Hippocampal formation (tissue), 2 donors: Measurements from ENCODE around the gene GPATCH3.
A peak's percentile ranks its signal among the peaks of the same experiment; 100 is the strongest.
"Not testable (repeated sequence)": the region's sequence is repeated elsewhere in the genome, so short reads cannot be mapped to it uniquely, and the experiment has no call there.

Experiments used
- DNase-seq, 2 donors: peaks; one replicate each; lab custom pipeline; 2025; lab: John Stamatoyannopoulos, UW

Gene GPATCH3

DNA sequence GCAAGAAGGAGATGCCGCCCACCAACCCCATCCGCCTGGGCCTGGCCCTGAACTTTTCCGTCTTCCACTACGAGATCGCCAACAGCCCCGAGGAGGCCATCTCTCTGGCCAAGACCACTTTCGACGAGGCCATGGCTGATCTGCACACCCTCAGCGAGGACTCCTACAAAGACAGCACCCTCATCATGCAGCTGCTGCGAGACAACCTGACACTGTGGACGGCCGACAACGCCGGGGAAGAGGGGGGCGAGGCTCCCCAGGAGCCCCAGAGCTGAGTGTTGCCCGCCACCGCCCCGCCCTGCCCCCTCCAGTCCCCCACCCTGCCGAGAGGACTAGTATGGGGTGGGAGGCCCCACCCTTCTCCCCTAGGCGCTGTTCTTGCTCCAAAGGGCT lies 36.6 kb downstream of the GPATCH3 start:
- no peak for DNase-seq

- no peak for DNase-seq
These were observed 37.2 kb downstream of the GPATCH3 start, which contains the start of gene SFN for GRCh38 chr1:26862781-26863684. Gene SFN, plus strand, starts transcription at chr1:26863149. Its CDS starts 64 bp downstream, at chr1:26863213.

GRCh38 chr1:26861889-26862378 lies 38.3 kb downstream of the GPATCH3 start:
- DNase-seq, result no peak

DNA sequence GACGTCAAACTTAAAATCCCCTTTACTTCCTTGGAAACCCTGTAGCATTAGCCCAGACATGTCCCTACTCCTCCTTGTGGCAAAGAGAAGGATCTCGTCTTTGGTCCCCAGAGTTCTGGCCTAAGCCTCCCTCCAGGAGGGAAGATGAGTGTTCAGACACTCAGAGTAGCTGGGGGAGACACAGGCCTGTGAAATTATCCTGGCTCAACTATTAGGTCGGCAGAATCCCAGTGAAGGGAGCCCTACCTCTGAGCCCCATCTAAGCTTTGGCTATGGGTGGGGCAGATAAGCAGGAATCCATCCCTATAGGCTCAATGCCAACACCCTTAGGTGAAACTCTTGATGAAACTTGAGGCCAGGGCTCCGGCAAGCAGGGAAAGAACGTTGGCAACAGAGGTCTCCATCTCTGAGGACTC lies 39.0 kb downstream of the GPATCH3 start:
- no peak for DNase-seq

- DNase-seq, result no peak
These were observed 41.2 kb downstream of the GPATCH3 start for GRCh38 chr1:26858891-26859640.

- DNase-seq, result no peak
These were observed 42.1 kb downstream of the GPATCH3 start for GRCh38 chr1:26858160-26858559.

DNA sequence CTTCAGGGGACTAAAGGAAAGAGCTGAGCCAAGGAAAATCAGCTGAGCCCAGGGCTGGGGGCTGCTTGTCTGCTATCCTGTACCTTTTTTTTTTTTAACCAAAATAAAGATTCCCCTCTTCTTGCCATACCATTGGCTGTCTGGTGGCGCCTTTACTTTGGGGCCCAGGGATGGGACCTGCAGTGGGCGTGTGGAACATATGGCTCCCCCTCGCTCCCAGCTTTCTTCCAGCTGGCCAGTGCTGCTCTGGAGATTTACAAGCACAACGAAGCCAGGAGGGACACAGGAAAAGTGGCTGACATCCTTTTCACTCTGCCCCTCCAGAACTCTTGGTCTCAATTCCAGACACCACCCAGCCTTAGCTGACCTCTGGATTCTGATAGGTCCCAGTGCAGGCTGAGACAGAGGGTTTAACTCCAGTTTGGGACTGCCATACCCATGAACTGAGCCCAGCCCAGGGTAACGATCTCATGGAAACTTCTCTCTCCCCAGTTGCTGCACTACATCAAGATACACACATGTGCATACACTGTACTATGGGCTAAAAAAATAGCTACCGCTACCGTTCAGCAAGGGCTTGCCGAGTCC lies 42.7 kb downstream of the GPATCH3 start:
- no peak for DNase-seq

DNA sequence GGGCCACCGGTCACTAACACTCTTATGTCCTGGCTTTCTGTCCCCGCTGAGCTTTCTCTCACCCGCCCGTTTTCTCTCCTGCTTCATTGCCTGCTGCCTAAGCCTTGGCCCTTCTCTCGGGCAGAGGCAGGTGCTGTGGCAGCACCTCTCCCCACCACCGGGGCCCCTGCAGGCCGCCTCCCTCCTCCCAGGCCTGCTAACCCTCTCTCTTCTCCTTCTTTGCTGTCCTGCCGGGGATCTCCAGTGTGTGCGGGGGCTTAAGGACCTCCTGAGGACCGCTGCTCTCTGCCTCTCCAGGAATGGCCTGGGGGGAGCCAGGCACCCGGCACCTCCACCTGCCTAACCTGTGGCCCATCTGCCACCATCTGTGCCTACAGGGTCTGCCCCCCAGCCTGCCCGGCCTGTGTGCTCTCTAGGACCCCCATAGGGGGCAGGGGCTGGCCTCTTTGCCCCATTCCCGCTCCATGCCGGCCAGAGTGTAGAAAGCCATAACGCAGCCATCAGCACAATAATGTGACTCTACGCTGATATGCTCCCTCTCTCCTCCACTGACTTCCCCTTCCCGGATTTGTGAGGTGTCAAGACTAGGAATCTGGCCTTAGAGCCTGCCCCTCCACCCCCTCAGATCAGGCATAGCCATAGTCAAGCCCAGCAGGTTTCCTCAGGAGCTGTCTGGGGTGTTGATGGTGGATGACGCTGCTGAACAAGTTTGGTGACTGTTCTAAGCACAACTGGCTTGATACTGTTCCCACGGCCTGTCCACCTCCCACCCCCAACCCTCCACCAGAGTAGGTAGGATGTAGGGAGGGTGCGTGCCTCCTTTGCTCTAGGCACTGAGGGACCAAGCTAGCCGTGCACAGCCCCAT lies 43.4 kb downstream of the GPATCH3 start:
- DNase-seq, result no peak

DNA sequence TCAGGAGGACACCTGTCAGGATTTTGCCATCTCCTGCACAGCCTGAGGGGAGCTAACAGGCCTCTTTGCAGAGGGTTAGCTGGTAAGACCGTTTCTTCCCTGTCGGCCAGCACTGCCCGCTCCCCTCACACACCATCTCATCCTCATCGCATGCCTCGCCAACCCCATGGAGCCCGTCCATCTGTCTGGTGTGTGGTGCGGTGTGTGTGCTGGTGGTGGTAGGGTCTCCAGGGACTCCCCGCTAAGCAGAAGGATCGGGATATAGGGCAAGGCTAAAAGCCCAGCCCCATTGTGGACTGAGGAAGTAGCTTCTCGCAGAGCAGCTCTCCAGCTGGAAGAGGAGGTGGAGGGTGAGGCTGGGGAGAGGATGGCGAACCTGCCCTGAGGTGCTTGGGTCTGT lies 44.1 kb downstream of the GPATCH3 start:
- DNase-seq, result no peak

- no peak for DNase-seq
These were observed 44.6 kb downstream of the GPATCH3 start for GRCh38 chr1:26855636-26856035.

DNA sequence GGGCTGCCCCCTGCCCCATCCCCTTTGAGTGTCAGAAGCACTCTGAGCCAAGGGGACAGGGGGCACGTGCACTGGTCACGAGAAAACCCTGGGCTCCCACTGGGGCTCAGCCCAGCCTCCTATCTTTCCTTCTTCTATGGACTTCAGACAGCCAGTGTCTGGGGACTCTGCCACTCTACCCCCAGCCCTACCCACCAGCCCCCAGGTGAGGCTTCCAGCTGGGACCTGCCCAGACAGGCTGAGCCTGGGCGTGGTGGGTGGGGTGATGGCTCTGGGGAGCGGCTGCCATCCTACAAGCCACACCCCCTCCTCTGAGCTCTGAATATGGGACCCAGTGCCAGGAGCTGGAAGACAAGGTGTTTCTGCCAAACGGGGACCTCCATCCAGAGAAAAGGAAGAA lies 45.4 kb downstream of the GPATCH3 start:
- no peak for DNase-seq

GRCh38 chr1:26853600-26853999 lies 46.7 kb downstream of the GPATCH3 start:
- DNase-seq, result no peak

DNA sequence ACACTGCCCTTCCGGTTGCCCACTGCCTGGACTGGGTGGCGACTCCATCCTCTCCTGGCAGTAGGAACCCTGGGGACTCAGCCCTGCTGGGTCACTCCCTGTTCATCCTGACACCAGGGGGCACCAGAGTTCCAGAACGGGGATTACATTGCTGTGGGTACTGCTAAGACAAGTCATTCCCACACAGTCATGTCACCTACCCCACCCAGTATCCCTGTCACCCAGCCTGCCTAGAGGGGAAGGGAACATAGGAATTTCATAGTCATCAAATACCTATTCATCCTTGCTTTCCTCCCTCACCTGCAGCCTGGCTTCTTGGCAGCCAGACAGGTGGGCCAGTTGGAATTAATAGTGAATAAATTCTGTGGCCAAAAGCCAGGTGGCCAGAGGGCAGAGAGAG lies 47.1 kb downstream of the GPATCH3 start:
- peak in 1 of 2 donors; percentile 74 for DNase-seq

DNA sequence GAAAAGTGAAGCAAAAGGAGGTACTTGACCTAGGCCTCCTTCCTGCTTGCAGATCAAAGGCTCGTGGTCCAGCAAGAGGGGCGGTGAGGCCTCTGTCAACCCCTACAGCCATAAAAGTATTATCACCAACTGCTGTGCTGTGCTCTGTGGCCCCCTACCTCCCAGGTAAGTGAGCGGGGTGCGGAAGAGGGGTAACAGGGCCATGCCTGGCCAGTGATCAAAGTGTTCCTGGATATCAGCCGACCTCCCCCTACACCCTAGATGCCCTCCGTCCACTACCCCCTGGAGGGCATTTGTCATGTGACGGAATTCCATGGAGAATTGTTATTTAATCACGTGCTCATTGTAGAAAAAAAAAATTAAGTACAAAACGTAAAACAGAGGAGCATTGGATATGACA lies 47.6 kb downstream of the GPATCH3 start:
- no peak for DNase-seq

DNA sequence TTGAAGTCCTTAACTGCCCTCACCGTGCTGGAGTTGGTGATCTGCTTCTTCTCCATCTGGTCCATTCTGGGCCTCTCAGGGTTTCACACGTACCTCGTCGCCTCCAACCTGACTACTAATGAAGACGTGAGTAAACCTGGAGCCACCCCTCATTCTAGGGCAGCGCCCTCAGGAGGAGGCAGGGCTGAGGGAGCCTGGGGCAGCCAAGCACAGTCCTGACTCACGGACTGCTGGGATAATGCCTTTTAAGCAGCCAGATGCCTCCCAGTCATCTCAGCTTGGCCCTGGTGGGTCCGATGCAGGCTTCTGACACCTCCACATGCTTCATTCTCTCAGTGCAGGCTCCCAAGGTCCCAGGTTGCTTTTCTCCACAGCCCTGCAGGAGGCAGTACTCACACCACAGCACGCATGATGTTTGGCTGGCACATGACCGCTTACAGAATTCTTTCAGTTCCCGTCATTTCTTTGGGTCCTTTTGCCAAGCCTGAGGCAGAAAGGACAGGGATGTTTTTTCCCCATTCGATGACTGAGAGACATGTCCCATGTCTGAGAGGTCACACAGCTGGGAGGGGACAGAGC lies 49.1 kb downstream of the GPATCH3 start:
- no peak for DNase-seq

DNA sequence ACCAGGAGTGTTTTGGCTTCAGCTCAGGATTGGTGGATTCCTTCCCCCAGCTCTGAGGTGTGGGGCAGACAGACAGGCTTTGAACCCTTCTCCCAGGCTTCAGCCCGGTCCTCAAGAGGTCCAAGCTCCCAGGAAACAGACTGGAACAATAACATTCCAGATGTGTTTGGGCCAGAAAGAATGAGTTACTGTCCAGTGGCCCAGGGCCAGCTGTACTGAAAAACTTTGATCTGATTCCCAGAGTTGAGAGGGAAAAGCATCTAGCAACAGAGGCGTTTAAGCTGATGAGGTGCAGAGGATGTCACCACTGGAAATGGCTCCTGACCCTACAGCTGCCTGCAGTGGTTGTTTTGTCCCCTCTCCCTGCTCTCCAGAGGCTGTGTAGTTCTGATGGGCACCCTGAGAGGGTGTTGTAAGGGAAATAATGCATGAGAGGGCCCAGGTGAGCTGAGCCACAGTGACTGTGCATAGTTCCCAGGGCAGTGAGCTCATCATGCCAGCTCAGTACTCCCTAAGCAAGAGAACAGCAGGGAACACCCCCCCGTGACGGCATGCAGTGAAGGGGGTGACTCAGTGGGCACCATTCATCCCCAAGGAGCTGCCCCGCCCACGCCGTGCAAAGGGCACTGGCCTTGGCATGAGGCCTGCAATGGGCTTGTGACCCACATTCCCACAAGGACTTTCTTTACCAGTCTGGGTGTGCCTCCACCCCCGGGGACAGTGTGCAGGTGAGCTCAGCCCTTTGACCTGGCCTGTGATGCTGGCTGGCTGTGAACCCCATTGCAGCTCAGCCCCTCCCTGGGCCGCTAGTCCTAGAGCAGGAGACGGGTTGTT lies 51.1 kb downstream of the GPATCH3 start:
- DNase-seq, result no peak

DNA sequence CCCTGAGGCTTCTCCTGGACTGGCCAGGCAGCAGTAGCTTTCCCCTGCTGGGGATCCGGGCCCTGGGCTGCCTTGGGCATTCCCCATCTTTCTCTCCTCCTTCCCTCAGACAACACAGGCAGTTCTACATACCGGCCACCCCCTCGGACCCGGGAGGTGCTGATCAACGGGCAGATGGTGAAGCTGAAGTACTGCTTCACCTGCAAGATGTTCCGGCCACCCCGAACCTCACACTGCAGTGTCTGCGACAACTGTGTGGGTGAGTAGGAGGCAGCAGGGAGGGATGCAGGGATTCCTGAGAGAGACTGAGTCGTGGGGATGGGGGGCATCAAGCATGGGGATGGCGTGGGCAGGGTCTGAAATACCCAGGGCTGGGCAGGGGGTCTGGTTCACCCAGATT lies 51.8 kb downstream of the GPATCH3 start:
- DNase-seq, result no peak

GRCh38 chr1:26847826-26848225 lies 52.4 kb downstream of the GPATCH3 start:
- not testable (repeated sequence) for DNase-seq

- no peak for DNase-seq
These were observed 55.7 kb downstream of the GPATCH3 start for GRCh38 chr1:26844424-26845196.
